Measurements from ENCODE around the gene MOB1B. TPM values are rescaled to one million over a fixed set of nuclear protein-coding genes. Genes with fewer than 3 reads are reported as not detected.

The MOB1B gene
- polyA plus RNA-seq: 10 to 100 TPM in 1 of 4 donors, 1 to 10 TPM in 3; 1.1 to 22.5 (median 2.7) TPM
- long read RNA-seq, donor 1, full-length matches to known transcripts: 6 of 6 reads
- long read RNA-seq, donor 1, partial matches to known transcripts: 0 of 6 reads
- long read RNA-seq, donor 1, other reads (novel, unspliced or antisense): 0 of 6 reads
- long read RNA-seq, donor 2: 0 reads
- long read RNA-seq, donor 3, full-length matches to known transcripts: 2 of 2 reads
- long read RNA-seq, donor 3, partial matches to known transcripts: 0 of 2 reads
- long read RNA-seq, donor 3, other reads (novel, unspliced or antisense): 0 of 2 reads
- long read RNA-seq, donor 4: 0 reads
- long read RNA-seq, donor 5: 0 reads
- long read RNA-seq, donor 6, full-length matches to known transcripts: 2 of 2 reads
- long read RNA-seq, donor 6, partial matches to known transcripts: 0 of 2 reads
- long read RNA-seq, donor 6, other reads (novel, unspliced or antisense): 0 of 2 reads
- long read RNA-seq, donor 7, full-length matches to known transcripts: 5 of 5 reads
- long read RNA-seq, donor 7, partial matches to known transcripts: 0 of 5 reads
- long read RNA-seq, donor 7, other reads (novel, unspliced or antisense): 0 of 5 reads
- long read RNA-seq, donor 8: 0 reads
- long read RNA-seq, donor 9: 0 reads
- long read RNA-seq, donor 10, full-length matches to known transcripts: 1 of 1 reads
- long read RNA-seq, donor 10, partial matches to known transcripts: 0 of 1 reads
- long read RNA-seq, donor 10, other reads (novel, unspliced or antisense): 0 of 1 reads

DNA sequence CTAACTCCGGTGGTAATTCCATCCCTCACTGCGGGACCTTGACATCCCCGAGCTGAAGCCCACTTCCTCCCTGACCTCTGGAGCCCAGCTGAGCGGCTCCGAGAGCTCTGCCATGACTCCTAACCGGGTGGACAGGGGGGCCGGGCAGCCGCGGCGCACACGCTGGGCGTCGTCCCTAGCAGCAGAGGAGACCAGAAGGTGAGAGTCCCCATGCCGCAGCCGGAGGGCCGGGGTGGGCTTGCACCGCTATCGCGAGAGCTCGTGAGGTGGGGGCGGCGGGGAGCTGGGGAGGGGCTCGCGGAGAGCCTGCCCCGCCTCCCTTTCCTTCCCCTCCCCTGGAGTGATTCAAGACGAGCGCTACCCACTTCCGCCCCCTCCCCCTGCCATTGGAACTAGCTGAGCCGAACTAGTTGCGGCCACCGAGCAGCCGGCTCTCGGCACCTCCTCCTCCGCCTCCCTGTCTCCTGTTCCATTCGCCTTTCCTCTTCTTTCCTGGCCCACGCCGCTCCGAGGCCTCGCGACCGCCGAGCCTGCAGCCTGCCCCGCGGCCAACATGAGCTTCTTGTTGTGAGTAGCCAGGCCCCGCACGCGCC, at the start of gene MOB1B:
TSS of gene MOB1B (plus strand) at position 386 of the 593 bp plus-strand sequence. CDS start at position 554, 168 bp downstream.
- H3K4me1 ChIP-seq (ENCODE audit: control insufficient read depth in 3 of 3, insufficient read depth in 2 of 3, low read depth in 1 of 3, low read length in 2 of 3): peaks cover 0 to 4% (median 0%) of the 10 kb centered on the region in 3 donors
- no peaks in the 10 kb centered on the region for H3K27me3 ChIP-seq (ENCODE audit: control insufficient read depth in 3 of 3, insufficient read depth in 3 of 3, low read length in 3 of 3)
- FAIRE-seq: no peak
- H3K4me3 ChIP-seq (ENCODE audit: low read depth in 1 of 3, low read length in 3 of 3): peak within 1 kb of the TSS; percentile 65 to 79 (median 76)
- WGBS, 3 donors: 0 to 1% (median 1%) methylated on average over 40 to 46 of the region's 47 CpGs
- H3K36me3 ChIP-seq (ENCODE audit: control insufficient read depth in 3 of 3, insufficient read depth in 2 of 3, low read depth in 1 of 3, low read length in 3 of 3): peaks cover 0 to 10% (median 0%) of the 10 kb centered on the region in 3 donors
- H3K27ac ChIP-seq (ENCODE audit: low read depth in 1 of 3, low read length in 2 of 3): peak within 1 kb of the TSS in 2 of 3 donors; percentile 77 to 85
- DNase-seq: peak; percentile 72 to 91
- no peaks in the 10 kb centered on the region for H3K9me3 ChIP-seq (ENCODE audit: control insufficient read depth in 2 of 2, insufficient read depth in 1 of 2, low read depth in 1 of 2, low read length in 1 of 2)

DNA sequence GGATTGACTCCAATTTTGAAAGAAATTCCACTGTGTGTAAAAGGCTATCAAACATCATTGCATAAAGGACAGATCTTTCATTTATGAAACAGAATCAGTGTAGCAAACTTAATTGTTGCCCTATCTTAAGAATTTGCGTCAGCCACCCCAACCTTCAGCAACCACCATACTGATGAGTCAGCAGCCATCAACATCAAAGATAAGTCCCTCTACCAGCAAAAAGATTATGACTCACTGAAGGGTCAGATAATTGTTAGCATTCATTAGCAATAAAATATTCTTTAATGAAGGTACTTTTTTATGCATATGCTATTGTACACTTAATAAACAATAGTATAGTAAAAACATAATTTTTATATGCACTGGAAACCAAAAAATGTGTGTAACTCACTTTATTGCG, 46.7 kb upstream of the MOB1B start:
- H3K9me3 ChIP-seq (ENCODE audit: control insufficient read depth in 2 of 2, insufficient read depth in 1 of 2, low read depth in 1 of 2, low read length in 1 of 2): no peaks in the 10 kb centered on the region
- FAIRE-seq (no peak), DNase-seq (no peak)
- H3K4me3 ChIP-seq (ENCODE audit: low read depth in 1 of 3, low read length in 3 of 3): no peak overlapping the region
- H3K4me1 ChIP-seq (ENCODE audit: control insufficient read depth in 3 of 3, insufficient read depth in 2 of 3, low read depth in 1 of 3, low read length in 2 of 3): no peaks in the 10 kb centered on the region
- no peaks in the 10 kb centered on the region for H3K36me3 ChIP-seq (ENCODE audit: control insufficient read depth in 3 of 3, insufficient read depth in 2 of 3, low read depth in 1 of 3, low read length in 3 of 3)
- H3K27ac ChIP-seq (ENCODE audit: low read depth in 1 of 3, low read length in 2 of 3): no peak overlapping the region
- H3K27me3 ChIP-seq (ENCODE audit: control insufficient read depth in 3 of 3, insufficient read depth in 3 of 3, low read length in 3 of 3): no peaks in the 10 kb centered on the region
- WGBS, 3 donors: 91 to 98% (median 93%) methylated on average over 2 of the region's 2 CpGs

DNA sequence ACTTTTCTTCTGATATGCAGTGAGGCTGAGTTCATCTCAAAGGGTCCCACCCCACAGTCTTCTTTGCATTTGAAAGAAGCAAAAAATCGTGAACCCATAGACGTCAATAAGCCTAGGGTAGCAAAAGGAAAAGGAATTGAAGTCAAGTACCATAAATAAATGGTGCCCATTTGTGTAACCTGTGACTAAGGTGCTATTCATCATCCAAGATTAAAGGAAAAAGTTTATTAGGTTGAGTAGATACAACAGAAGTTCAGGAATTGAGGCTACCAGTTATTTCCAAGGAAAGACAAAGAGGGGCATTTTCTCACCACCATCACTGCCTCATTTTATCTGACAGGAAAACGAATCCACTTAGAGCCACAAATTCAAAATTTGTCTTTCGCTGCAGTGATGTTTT, 43.7 kb upstream of the MOB1B start:
- 83 to 91% (median 83%) methylated on average over 4 of the region's 4 CpGs for WGBS, 3 donors
- DNase-seq: no peak
- H3K9me3 ChIP-seq (ENCODE audit: control insufficient read depth in 2 of 2, insufficient read depth in 1 of 2, low read depth in 1 of 2, low read length in 1 of 2): no peaks in the 10 kb centered on the region
- no peaks in the 10 kb centered on the region for H3K36me3 ChIP-seq (ENCODE audit: control insufficient read depth in 3 of 3, insufficient read depth in 2 of 3, low read depth in 1 of 3, low read length in 3 of 3)
- no peaks in the 10 kb centered on the region for H3K27me3 ChIP-seq (ENCODE audit: control insufficient read depth in 3 of 3, insufficient read depth in 3 of 3, low read length in 3 of 3)
- H3K4me3 ChIP-seq (ENCODE audit: low read depth in 1 of 3, low read length in 3 of 3): no peak overlapping the region
- FAIRE-seq: no peak
- no peaks in the 10 kb centered on the region for H3K4me1 ChIP-seq (ENCODE audit: control insufficient read depth in 3 of 3, insufficient read depth in 2 of 3, low read depth in 1 of 3, low read length in 2 of 3)
- no peak overlapping the region for H3K27ac ChIP-seq (ENCODE audit: low read depth in 1 of 3, low read length in 2 of 3)

DNA sequence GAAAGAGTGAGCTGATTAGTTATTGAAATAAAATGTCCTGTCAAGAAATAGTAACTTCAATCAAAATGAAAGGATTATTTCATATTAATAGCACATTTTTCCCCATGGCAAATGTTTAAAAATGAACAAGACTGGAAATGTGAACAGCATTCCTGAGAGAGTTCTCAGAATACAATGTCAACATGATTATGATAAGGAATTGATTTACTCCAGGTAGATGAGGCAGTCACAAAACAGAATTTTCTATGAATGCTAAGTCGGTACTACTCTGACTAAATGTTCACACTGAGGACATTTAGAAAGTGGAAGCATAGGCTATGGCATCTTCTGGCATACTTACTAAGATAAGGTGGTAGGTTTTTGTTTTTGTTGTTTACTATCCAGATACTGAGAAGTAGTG, 43.1 kb upstream of the MOB1B start:
- Histone ChIP-seq H3K36me3 (ENCODE audit: control insufficient read depth in 3 of 3, insufficient read depth in 2 of 3, low read depth in 1 of 3, low read length in 3 of 3) (no peaks in the 10 kb centered on the region), H3K4me3 (ENCODE audit: low read depth in 1 of 3, low read length in 3 of 3) (no peak overlapping the region), H3K27ac (ENCODE audit: low read depth in 1 of 3, low read length in 2 of 3) (no peak overlapping the region), H3K4me1 (ENCODE audit: control insufficient read depth in 3 of 3, insufficient read depth in 2 of 3, low read depth in 1 of 3, low read length in 2 of 3) (no peaks in the 10 kb centered on the region), H3K27me3 (ENCODE audit: control insufficient read depth in 3 of 3, insufficient read depth in 3 of 3, low read length in 3 of 3) (no peaks in the 10 kb centered on the region), H3K9me3 (ENCODE audit: control insufficient read depth in 2 of 2, insufficient read depth in 1 of 2, low read depth in 1 of 2, low read length in 1 of 2) (no peaks in the 10 kb centered on the region)
- DNase-seq (no peak), FAIRE-seq (no peak)
- WGBS, 3 donors: 50 to 77% (median 76%) methylated on average over 1 of the region's 1 CpG

DNA sequence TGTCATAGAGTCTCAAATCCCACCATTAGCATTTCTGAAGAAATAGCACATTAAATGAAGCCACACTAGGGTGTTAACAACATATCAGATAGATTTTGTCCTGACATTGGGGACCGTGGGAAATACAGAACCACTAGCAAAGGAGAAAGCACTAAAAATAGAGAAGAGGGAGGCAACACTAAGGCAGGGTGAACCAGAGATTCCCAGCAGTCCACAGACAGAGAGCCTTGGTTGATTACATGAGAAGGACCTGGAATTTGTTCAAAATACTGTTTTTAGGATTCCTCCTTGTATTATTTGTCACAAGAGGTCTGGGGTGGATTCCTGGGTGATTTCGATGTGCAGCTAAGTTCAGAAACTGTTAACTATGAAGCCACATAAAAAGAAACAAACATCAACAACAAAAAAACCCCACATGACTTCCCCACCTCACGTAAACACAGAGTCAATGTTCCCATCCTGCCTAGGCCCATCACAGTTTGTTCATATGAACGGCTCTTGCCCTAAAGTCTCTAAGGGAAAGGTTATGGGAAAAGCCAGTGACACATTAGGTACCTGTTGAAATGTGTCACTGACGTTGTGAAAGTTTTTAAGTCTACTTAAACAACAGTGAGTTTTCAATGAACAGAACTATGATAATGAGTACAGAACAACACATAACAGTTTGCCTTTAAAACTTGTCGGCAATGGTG, 38.9 kb upstream of the MOB1B start:
- Histone ChIP-seq H3K36me3 (ENCODE audit: control insufficient read depth in 3 of 3, insufficient read depth in 2 of 3, low read depth in 1 of 3, low read length in 3 of 3) (no peaks in the 10 kb centered on the region), H3K27me3 (ENCODE audit: control insufficient read depth in 3 of 3, insufficient read depth in 3 of 3, low read length in 3 of 3) (no peaks in the 10 kb centered on the region), H3K9me3 (ENCODE audit: control insufficient read depth in 2 of 2, insufficient read depth in 1 of 2, low read depth in 1 of 2, low read length in 1 of 2) (no peaks in the 10 kb centered on the region), H3K4me3 (ENCODE audit: low read depth in 1 of 3, low read length in 3 of 3) (no peak overlapping the region), H3K4me1 (ENCODE audit: control insufficient read depth in 3 of 3, insufficient read depth in 2 of 3, low read depth in 1 of 3, low read length in 2 of 3) (no peaks in the 10 kb centered on the region), H3K27ac (ENCODE audit: low read depth in 1 of 3, low read length in 2 of 3) (no peak overlapping the region)
- DNase-seq (no peak), FAIRE-seq (no peak)
- 52 to 66% (median 61%) methylated on average over 6 of the region's 6 CpGs for WGBS, 3 donors

DNA sequence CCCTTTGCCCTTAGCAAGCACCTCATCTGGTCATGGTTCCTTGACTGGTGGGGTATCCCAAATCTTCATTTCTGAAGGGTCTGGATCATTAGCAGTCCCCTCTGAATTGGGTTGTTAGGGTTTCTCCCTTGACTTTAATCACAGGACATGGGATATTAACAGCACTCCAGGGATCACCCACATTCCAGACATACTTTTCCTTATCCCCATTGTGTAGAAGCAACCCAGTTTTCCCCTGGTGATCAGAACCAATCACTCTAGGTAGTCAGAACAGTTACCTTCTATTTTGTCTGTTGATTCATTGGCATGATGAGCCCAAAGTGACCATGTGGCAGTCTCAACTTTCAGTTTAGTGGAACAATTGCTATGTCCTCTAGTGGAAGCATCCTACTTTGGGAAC, 33.4 kb upstream of the MOB1B start:
- H3K9me3 ChIP-seq (ENCODE audit: control insufficient read depth in 2 of 2, insufficient read depth in 1 of 2, low read depth in 1 of 2, low read length in 1 of 2): no peaks in the 10 kb centered on the region
- no peak for FAIRE-seq
- H3K27me3 ChIP-seq (ENCODE audit: control insufficient read depth in 3 of 3, insufficient read depth in 3 of 3, low read length in 3 of 3): no peaks in the 10 kb centered on the region
- DNase-seq: no peak
- H3K4me1 ChIP-seq (ENCODE audit: control insufficient read depth in 3 of 3, insufficient read depth in 2 of 3, low read depth in 1 of 3, low read length in 2 of 3): no peaks in the 10 kb centered on the region
- H3K4me3 ChIP-seq (ENCODE audit: low read depth in 1 of 3, low read length in 3 of 3): no peak overlapping the region
- H3K36me3 ChIP-seq (ENCODE audit: control insufficient read depth in 3 of 3, insufficient read depth in 2 of 3, low read depth in 1 of 3, low read length in 3 of 3): no peaks in the 10 kb centered on the region
- H3K27ac ChIP-seq (ENCODE audit: low read depth in 1 of 3, low read length in 2 of 3): no peak overlapping the region

DNA sequence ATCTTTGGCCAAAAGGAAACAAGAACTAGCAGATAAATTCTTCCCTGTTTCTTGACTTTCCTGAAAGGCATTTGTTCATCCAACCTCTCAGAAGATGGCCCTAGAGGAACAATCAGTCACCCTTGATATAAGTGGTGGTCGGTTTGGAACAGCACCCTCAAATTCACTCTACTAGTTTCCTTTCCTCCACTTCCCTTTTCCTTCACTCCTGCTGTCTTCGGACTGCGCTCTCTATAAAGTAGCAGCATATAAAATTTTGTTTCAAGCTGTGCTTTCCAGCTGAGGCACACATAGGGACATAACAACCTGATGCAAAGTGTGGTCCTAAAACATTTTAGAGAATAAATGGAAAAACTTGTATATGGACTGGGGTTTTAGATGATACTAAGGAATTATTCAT, 29.0 kb upstream of the MOB1B start:
- H3K27me3 ChIP-seq (ENCODE audit: control insufficient read depth in 3 of 3, insufficient read depth in 3 of 3, low read length in 3 of 3): no peaks in the 10 kb centered on the region
- 87 to 90% (median 88%) methylated on average over 3 of the region's 3 CpGs for WGBS, 3 donors
- no peak overlapping the region for H3K4me3 ChIP-seq (ENCODE audit: low read depth in 1 of 3, low read length in 3 of 3)
- FAIRE-seq (no peak), DNase-seq (no peak)
- no peaks in the 10 kb centered on the region for H3K36me3 ChIP-seq (ENCODE audit: control insufficient read depth in 3 of 3, insufficient read depth in 2 of 3, low read depth in 1 of 3, low read length in 3 of 3)
- no peaks in the 10 kb centered on the region for H3K9me3 ChIP-seq (ENCODE audit: control insufficient read depth in 2 of 2, insufficient read depth in 1 of 2, low read depth in 1 of 2, low read length in 1 of 2)
- H3K27ac ChIP-seq (ENCODE audit: low read depth in 1 of 3, low read length in 2 of 3): no peak overlapping the region
- peaks cover 0 to 5% (median 0%) of the 10 kb centered on the region in 3 donors for H3K4me1 ChIP-seq (ENCODE audit: control insufficient read depth in 3 of 3, insufficient read depth in 2 of 3, low read depth in 1 of 3, low read length in 2 of 3)
